ENCODE results near the gene AUTS2.

Gene AUTS2

DNA sequence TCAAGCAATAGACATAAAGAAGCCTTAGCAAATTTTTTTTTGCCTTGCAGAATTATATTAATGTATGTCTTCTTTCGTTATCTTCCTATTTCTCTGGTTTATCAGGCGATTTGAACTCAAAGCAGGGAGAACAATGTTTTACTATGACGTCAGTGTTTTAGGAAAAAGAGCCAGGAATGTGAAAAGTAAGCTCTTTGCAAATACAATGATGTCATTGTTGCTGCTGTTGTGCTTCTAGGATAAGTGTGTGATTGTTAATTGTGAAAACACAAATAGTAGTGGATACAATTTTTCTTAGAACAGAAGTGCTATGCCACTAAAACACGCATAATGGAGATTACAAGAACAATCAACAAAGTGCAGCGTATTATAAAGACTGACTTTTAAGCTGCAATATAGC lies 9.5 kb upstream of the AUTS2 start:
- DNase-seq (ENCODE audit: extremely low spot score) = no peak
- TF ChIP-seq SUZ12 (IDR thresholded peaks at IDR 0.05) = no peak
- no peak for TF ChIP-seq FOXA1 (IDR thresholded peaks at IDR 0.05)
- TF ChIP-seq, protein P1, sequence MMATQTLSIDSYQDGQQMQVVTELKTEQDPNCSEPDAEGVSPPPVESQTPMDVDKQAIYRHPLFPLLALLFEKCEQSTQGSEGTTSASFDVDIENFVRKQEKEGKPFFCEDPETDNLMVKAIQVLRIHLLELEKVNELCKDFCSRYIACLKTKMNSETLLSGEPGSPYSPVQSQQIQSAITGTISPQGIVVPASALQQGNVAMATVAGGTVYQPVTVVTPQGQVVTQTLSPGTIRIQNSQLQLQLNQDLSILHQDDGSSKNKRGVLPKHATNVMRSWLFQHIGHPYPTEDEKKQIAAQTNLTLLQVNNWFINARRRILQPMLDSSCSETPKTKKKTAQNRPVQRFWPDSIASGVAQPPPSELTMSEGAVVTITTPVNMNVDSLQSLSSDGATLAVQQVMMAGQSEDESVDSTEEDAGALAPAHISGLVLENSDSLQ (IDR thresholded peaks at IDR 0.05) = no peak
- no peak for TF ChIP-seq HDGF (IDR thresholded peaks at IDR 0.05; ENCODE audit: borderline replicate concordance)
- no peak for TF ChIP-seq SP1 (IDR thresholded peaks at IDR 0.05)
- ChIA-PET CTCF (interaction anchor here (0.6 kb wide), 1 partner anchor 306 kb away, joined by 3 read pairs; no protein-coding TSS in a partner anchor), POLR2A (no interaction called here)

DNA sequence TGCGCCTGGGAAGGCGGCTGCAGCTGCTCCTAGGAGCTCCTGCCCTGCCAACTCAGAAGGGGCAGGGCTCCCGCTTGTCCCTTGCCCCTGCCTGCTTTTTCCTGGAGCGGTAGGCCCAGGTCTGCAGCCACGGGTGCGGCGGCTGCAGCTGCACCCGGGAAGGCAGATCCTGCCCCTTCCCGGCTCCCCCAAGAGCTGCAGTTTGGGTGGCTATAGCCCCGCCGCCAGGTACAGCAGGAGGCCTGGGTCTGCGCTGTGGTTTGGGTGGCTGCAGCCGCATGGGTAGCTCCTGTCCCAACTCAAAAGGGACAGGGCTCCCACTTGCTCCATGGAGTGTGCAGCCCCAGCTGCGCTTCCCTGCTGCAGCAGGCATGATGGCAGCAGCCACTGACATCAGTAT lies 6.5 kb upstream of the AUTS2 start:
- ChIA-PET CTCF (no interaction called here), POLR2A (no interaction called here)
- TF ChIP-seq ARNT (IDR thresholded peaks at IDR 0.05) (no peak), LEF1 (IDR thresholded peaks at IDR 0.05; ENCODE audit: borderline replicate concordance) (no peak), L3MBTL2 (conservative IDR thresholded peaks at IDR 0.05) (no peak), TARDBP (IDR thresholded peaks at IDR 0.05) (no peak), FOXA1 (IDR thresholded peaks at IDR 0.05) (no peak), FOXM1 (IDR thresholded peaks at IDR 0.05; ENCODE audit: borderline replicate concordance) (no peak), ELF4 (IDR thresholded peaks at IDR 0.05) (no peak), NFRKB (IDR thresholded peaks at IDR 0.05) (no peak)
- no peak for DNase-seq (ENCODE audit: extremely low spot score)

DNA sequence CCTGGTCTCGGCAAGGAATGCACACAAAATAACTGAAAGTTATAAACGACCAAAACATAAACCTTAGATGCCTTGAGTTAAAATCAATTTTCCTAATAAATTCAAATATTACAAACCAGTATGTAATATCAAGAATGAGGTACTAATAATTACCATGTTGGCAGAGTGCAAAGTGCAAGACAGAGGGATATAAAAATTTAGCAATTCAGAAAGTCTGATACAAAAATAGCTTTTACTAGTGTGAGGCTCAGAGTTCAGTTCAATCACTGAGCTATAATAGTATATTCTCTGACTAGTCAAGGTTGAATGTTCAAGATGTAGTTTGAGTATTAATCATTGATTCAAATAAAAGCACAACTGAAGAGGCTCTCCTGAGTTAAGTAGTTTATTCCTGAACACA lies 4.8 kb upstream of the AUTS2 start:
- ChIA-PET CTCF (interaction anchor here (0.6 kb wide), 1 partner anchor 108 kb away, joined by 3 read pairs; no protein-coding TSS in a partner anchor), POLR2A (no interaction called here)
- no peak for DNase-seq (ENCODE audit: extremely low spot score)
- TF ChIP-seq ARNT (IDR thresholded peaks at IDR 0.05) (no peak), BHLHE40 (IDR thresholded peaks at IDR 0.05; ENCODE audit: borderline replicate concordance) (no peak), LEF1 (IDR thresholded peaks at IDR 0.05; ENCODE audit: borderline replicate concordance) (no peak), ELF4 (IDR thresholded peaks at IDR 0.05) (no peak), HDGF (IDR thresholded peaks at IDR 0.05; ENCODE audit: borderline replicate concordance) (no peak), ZNF384 (IDR thresholded peaks at IDR 0.05) (no peak), FOXK2 (IDR thresholded peaks at IDR 0.05) (no peak), CTBP1 (IDR thresholded peaks at IDR 0.05; ENCODE audit: borderline replicate concordance) (no peak), FOXA1 (IDR thresholded peaks at IDR 0.05) (no peak), TARDBP (IDR thresholded peaks at IDR 0.05) (no peak), SP1 (IDR thresholded peaks at IDR 0.05) (no peak), SUZ12 (IDR thresholded peaks at IDR 0.05) (no peak), L3MBTL2 (conservative IDR thresholded peaks at IDR 0.05) (no peak), NFRKB (IDR thresholded peaks at IDR 0.05) (no peak), FOXM1 (IDR thresholded peaks at IDR 0.05; ENCODE audit: borderline replicate concordance) (no peak)
- TF ChIP-seq, protein P1 (IDR thresholded peaks at IDR 0.05) = no peak

DNA sequence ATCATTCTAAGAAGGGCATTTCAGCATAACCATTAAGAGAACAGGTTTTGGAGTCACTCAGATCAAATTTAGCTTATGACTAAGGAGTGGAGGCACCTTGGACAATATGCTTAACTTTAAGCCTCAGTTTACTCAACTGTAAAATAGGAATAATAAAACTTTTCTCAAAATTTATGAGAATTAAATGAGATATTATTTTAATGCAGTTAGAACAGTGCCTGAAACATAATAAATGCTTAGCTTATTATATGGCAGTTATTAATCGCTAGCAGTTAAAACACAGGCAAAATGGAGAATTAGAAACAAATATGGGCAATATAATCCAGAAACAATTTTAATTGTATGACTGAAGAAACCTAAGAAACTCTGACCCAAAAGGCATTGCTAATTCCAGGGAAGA lies 2.9 kb upstream of the AUTS2 start:
- POLR2A ChIA-PET = no interaction called here
- TF ChIP-seq SUZ12 (IDR thresholded peaks at IDR 0.05) (no peak), TARDBP (IDR thresholded peaks at IDR 0.05) (no peak), NFRKB (IDR thresholded peaks at IDR 0.05) (no peak), L3MBTL2 (conservative IDR thresholded peaks at IDR 0.05) (no peak), FOXM1 (IDR thresholded peaks at IDR 0.05; ENCODE audit: borderline replicate concordance) (no peak), ARNT (IDR thresholded peaks at IDR 0.05) (no peak), ZNF384 (IDR thresholded peaks at IDR 0.05) (no peak), CTBP1 (IDR thresholded peaks at IDR 0.05; ENCODE audit: borderline replicate concordance) (no peak), BHLHE40 (IDR thresholded peaks at IDR 0.05; ENCODE audit: borderline replicate concordance) (no peak), ELF4 (IDR thresholded peaks at IDR 0.05) (no peak), LEF1 (IDR thresholded peaks at IDR 0.05; ENCODE audit: borderline replicate concordance) (no peak), FOXA1 (IDR thresholded peaks at IDR 0.05) (no peak), FOXK2 (IDR thresholded peaks at IDR 0.05) (no peak), HDGF (IDR thresholded peaks at IDR 0.05; ENCODE audit: borderline replicate concordance) (no peak)
- TF ChIP-seq, protein P1 (IDR thresholded peaks at IDR 0.05) = no peak
- DNase-seq (ENCODE audit: extremely low spot score) = no peak
- CTCF ChIA-PET = interaction anchor here (1.2 to 1.3 kb wide), 2 partner anchors 205 to 447 kb away, joined by 3 read pairs; no protein-coding TSS in a partner anchor

DNA sequence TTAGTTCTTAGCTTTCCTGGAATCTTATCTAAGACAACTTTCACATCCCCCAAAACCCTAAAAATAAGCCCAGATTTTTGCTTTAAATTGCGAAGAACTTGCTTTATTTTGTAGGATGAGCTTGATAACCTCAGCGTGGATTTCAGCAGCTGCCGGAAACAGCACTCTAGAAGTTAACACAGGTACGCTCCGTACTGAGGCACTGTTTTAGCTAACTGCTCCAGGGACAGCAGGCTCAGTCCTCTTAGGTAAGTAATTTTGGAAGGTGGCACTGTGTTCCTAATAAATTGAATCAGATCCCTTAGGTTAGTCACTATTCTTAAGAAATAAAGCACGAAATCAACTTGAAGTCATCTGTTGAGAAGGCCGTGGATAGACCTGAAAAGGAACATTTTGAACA lies 2.2 kb upstream of the AUTS2 start:
- CTCF ChIA-PET = interaction anchor here (0.5 kb wide), 1 partner anchor 193 kb away, joined by 4 read pairs; no protein-coding TSS in a partner anchor
- no peak for DNase-seq (ENCODE audit: extremely low spot score)
- POLR2A ChIA-PET = no interaction called here
- TF ChIP-seq LEF1 (IDR thresholded peaks at IDR 0.05; ENCODE audit: borderline replicate concordance) = no peak
- no peak for TF ChIP-seq FOXA1 (IDR thresholded peaks at IDR 0.05)
- TF ChIP-seq FOXM1 (IDR thresholded peaks at IDR 0.05; ENCODE audit: borderline replicate concordance) = no peak
- no peak for TF ChIP-seq ELF4 (IDR thresholded peaks at IDR 0.05)
- no peak for TF ChIP-seq CTBP1 (IDR thresholded peaks at IDR 0.05; ENCODE audit: borderline replicate concordance)
- no peak for TF ChIP-seq SUZ12 (IDR thresholded peaks at IDR 0.05)
- TF ChIP-seq ZNF384 (IDR thresholded peaks at IDR 0.05) = no peak

DNA sequence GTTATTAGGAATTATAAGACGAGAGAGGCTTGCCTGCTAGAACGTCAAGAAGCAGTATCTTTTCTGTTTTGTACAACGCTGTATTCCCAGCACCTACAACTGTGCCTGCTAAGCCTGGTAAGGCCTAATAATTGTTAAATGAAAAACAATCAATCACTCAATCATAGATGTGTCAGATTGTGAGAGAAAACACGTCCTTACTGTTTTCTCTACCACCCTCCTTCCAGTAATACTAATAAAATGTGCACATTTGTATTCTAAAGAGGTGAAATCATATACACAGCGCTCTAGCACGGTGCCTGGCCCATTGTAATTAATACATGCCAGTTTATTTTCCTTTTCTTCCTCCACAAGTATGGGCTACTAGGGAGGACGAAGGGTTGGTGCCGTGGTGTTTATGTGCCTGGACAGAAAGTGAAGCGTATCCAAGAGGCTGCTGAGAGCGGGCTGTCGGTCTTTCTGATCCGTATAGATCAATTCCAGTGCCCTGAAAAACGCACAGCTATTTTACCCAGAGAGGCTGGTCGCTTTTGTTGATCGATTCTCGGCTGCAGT lies 1.5 kb upstream of the AUTS2 start:
- POLR2A ChIA-PET = interaction anchor here (0.7 kb wide), 1 partner anchor 67 kb away, joined by 3 read pairs; no protein-coding TSS in a partner anchor
- no peak for DNase-seq (ENCODE audit: extremely low spot score)

More for the DNA sequence above, 1.5 kb upstream of the AUTS2 start:
- TF ChIP-seq, protein P1 (IDR thresholded peaks at IDR 0.05) = peak; percentile 85
- TF ChIP-seq CTBP1 (IDR thresholded peaks at IDR 0.05; ENCODE audit: borderline replicate concordance) (no peak), HDGF (IDR thresholded peaks at IDR 0.05; ENCODE audit: borderline replicate concordance) (no peak), ZNF384 (IDR thresholded peaks at IDR 0.05) (no peak), L3MBTL2 (conservative IDR thresholded peaks at IDR 0.05) (no peak)
- CTCF ChIA-PET = interaction anchor here (0.6 kb wide), 1 partner anchor 58 kb away, joined by 4 read pairs; no protein-coding TSS in a partner anchor
